HepG2 (cell line): Measurements from ENCODE around the gene RNF208. TPM values are rescaled to one million over a fixed set of nuclear protein-coding genes. Genes with fewer than 3 reads are reported as not detected.

ENCODE experiments used
- ARID2 ChIP-seq: sonication (generic); formaldehyde crosslinking; IDR thresholded peaks from 2 replicates; pipeline ENCODE4 v1.8.1; 2022; ENCODE audit warnings: mild to moderate bottlenecking, missing genetic modification reagents, borderline replicate concordance
- ARNT2 ChIP-seq: sonication (generic); formaldehyde crosslinking; IDR thresholded peaks from 2 replicates; pipeline ENCODE4 v1.8.0; 2022; ENCODE audit warnings: mild to moderate bottlenecking, low read depth, missing genetic modification reagents, moderate library complexity
- EHMT2 ChIP-seq: fragments of 200-600 bp; sonication (generic); IDR thresholded peaks from 2 replicates; pipeline ENCODE4 v1.7.0; 2017; ENCODE audit warnings: antibody characterized with exemption, low read depth, low read length, borderline replicate concordance
- FOXA3 ChIP-seq: IDR thresholded peaks from 2 replicates; pipeline ENCODE4 v1.6.1; 2016; ENCODE audit warnings: missing genetic modification reagents, missing compliant biosample characterization
- GLMP ChIP-seq: sonication (generic); formaldehyde crosslinking; IDR thresholded peaks from 2 replicates; pipeline ENCODE4 v1.9.0; 2021; ENCODE audit warnings: missing genetic modification reagents, mild to moderate bottlenecking, borderline replicate concordance
- GTF3A ChIP-seq: sonication (generic); formaldehyde crosslinking; conservative IDR thresholded peaks from 2 replicates; pipeline ENCODE4 v1.4.0; 2020; ENCODE audit warnings: mild to moderate bottlenecking, missing genetic modification reagents
- HBP1 ChIP-seq: IDR thresholded peaks from 2 replicates; pipeline ENCODE4 v1.6.1; 2016; ENCODE audit warnings: low read depth, control low read depth
- HNF4G ChIP-seq, 2 experiments: sonication (generic) in 1 of 2; formaldehyde crosslinking in 1 of 2; IDR thresholded peaks; 2 replicates each; pipeline versions ENCODE4 v1.4.0 to v1.6.1; 2011 to 2020; ENCODE audit warnings: borderline replicate concordance in 2 of 2, low read depth in 2 of 2, mild to moderate bottlenecking in 2 of 2, low read length in 1 of 2, missing genetic modification reagents in 1 of 2, moderate library complexity in 1 of 2
- IRF2 ChIP-seq: IDR thresholded peaks from 2 replicates; pipeline ENCODE4 v1.6.1; 2018; ENCODE audit warnings: missing genetic modification reagents, missing compliant biosample characterization
- MXI1 ChIP-seq: IDR thresholded peaks from 3 replicates; pipeline ENCODE4 v1.6.1; 2012; ENCODE audit warnings: low read depth, low read length, inconsistent platforms, borderline replicate concordance
- NFKBIZ ChIP-seq: IDR thresholded peaks from 2 replicates; pipeline ENCODE4 v1.6.1; 2018; ENCODE audit warnings: missing genetic modification reagents, missing compliant biosample characterization
- RBM22 ChIP-seq: fragments of 200-400 bp; formaldehyde crosslinking; optimal IDR thresholded peaks from 2 replicates; pipeline ENCODE3; 2017; ENCODE audit warnings: mild to moderate bottlenecking, low read length, moderate library complexity
- SP4 ChIP-seq: sonication (generic); formaldehyde crosslinking; IDR thresholded peaks from 2 replicates; pipeline ENCODE4 v1.8.1; 2023; ENCODE audit warnings: mild to moderate bottlenecking, missing genetic modification reagents
- ZIK1 ChIP-seq: sonication (generic); formaldehyde crosslinking; IDR thresholded peaks from 2 replicates; pipeline ENCODE4 v1.5.0; 2020; ENCODE audit warnings: mild to moderate bottlenecking, low read depth, missing genetic modification reagents, borderline replicate concordance
- ZNF17 ChIP-seq: sonication (generic); formaldehyde crosslinking; IDR thresholded peaks from 2 replicates; pipeline ENCODE4 v1.5.0; 2020; ENCODE audit warnings: mild to moderate bottlenecking, missing genetic modification reagents
- ZNF558 ChIP-seq: sonication (generic); formaldehyde crosslinking; IDR thresholded peaks from 2 replicates; pipeline ENCODE4 v1.9.0; 2022; ENCODE audit warnings: mild to moderate bottlenecking, missing genetic modification reagents, borderline replicate concordance
- ZNF572 ChIP-seq: sonication (generic); formaldehyde crosslinking; IDR thresholded peaks from 2 replicates; pipeline ENCODE4 v1.5.1; 2020; ENCODE audit warnings: mild to moderate bottlenecking, missing genetic modification reagents
- ZNF597 ChIP-seq: sonication (generic); formaldehyde crosslinking; IDR thresholded peaks from 2 replicates; pipeline ENCODE4 v1.5.0; 2020; ENCODE audit warnings: missing genetic modification reagents
- polyA plus RNA-seq, 8 experiments: library from polyadenylated mRNA; depleted of rRNA in 3 of 8; stranded (reverse) in 7 of 8; unstranded in 1 of 8; fragments of >200 nt; fragmentation: Illumina TruSeq in 4 of 8; extraction: Trizol in 4 of 8; gene quantifications; 2 replicates each; pipeline versions ENCODE4 v1.2.1 to v1.2.3, GENCODE V29; 2011 to 2016; ENCODE audit warnings: low read depth in 4 of 8, missing spikeins in 1 of 8, mixed read lengths in 1 of 8; ENCODE audit not compliant: insufficient read depth in 1 of 8
- total RNA-seq, 5 experiments: library from RNA; depleted of rRNA; stranded (reverse); fragments of >200 nt; fragmentation: Illumina TruSeq; extraction: Trizol; gene quantifications; 2 replicates each; pipeline ENCODE4 v1.2.3, GENCODE V29; 2016; ENCODE audit warnings: low read depth in 1 of 5
- TF ChIP-seq, protein P1 (sequence below): sonication (generic); formaldehyde crosslinking; IDR thresholded peaks from 2 replicates; pipeline ENCODE4 v1.8.1; 2022; ENCODE audit warnings: low read depth, mild to moderate bottlenecking, missing genetic modification reagents
- TF ChIP-seq, protein P2 (sequence below): sonication (generic); formaldehyde crosslinking; IDR thresholded peaks from 2 replicates; pipeline ENCODE4 v1.8.0; 2022; ENCODE audit warnings: mild to moderate bottlenecking, missing genetic modification reagents; ENCODE audit not compliant: insufficient replicate concordance

The RNF208 gene
- total and polyA plus RNA-seq, 2 of the 13 experiments (the other 11 are each of a cell fraction or from before 2014, with no cell fraction given): 1.6 to 2.1 TPM

DNA sequence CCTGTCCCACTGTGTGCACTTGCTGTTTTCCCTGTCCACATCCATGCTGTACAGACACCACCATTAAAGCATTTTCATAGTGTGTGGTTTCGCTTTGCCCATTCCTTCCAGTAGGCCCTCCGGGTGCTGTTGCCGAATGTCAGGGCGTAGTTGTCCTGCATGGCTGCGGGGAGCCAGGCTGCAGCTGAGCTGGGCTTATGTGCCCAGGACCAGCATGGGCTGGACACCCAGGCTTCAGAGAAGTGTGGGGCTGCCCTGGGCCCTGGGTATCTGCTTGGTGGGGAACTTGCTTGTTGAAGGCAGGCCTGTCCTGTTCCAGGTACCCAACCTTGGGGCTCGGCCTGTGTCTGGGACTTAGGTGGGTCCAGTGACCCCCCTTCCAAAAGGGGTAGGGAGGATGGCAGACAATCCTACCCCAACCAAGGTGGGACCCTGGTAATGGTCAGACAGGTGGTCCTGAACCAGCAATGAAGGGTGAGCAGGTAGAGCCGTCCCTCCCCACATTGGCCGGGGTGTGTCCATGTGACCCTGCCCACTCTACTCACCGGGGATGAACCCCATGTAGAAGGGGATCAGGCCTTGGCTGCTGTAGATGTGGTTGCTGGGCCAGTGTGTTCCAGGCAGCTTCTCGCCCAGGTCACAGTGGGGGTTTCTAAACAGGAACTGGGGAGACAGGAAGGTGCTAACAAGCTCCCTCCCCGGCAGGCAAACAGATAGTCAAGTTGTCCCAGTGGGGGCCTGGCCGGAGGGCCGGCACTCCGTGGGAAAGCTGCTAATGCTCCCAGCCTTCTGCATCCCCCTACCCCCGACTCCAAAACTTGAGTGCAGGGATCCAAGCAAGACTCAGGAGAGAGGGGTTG, 21.8 kb upstream of the RNF208 start (continued):
- TF ChIP-seq GLMP (CRISPR knock-in tag) (no peak), ZNF558 (no peak), ZNF572 (CRISPR knock-in tag) (no peak), GTF3A (CRISPR knock-in tag) (0 out of 2 replicates have a peak, but pooled peaks have one; percentile 41), HBP1 (CRISPR knock-in tag) (no peak), RBM22 (peak; percentile 95), MXI1 (no peak), HNF4G (IDR thresholded peaks at IDR 0.05; ENCODE audit: borderline replicate concordance, low read depth, low read length) (no peak), HNF4G (CRISPR knock-in tag; IDR thresholded peaks at IDR 0.05; ENCODE audit: borderline replicate concordance, low read depth) (no peak), ZIK1 (no peak), ARNT2 (CRISPR knock-in tag) (no peak), IRF2 (CRISPR knock-in tag) (0 out of 2 replicates have a peak, but pooled peaks have one; percentile 13), ZNF17 (CRISPR knock-in tag) (no peak), ARID2 (no peak), NFKBIZ (CRISPR knock-in tag) (no peak), SP4 (CRISPR knock-in tag) (no peak), ZNF597 (CRISPR knock-in tag) (no peak), FOXA3 (CRISPR knock-in tag) (no peak), EHMT2 (no peak)
- TF ChIP-seq, protein P1, sequence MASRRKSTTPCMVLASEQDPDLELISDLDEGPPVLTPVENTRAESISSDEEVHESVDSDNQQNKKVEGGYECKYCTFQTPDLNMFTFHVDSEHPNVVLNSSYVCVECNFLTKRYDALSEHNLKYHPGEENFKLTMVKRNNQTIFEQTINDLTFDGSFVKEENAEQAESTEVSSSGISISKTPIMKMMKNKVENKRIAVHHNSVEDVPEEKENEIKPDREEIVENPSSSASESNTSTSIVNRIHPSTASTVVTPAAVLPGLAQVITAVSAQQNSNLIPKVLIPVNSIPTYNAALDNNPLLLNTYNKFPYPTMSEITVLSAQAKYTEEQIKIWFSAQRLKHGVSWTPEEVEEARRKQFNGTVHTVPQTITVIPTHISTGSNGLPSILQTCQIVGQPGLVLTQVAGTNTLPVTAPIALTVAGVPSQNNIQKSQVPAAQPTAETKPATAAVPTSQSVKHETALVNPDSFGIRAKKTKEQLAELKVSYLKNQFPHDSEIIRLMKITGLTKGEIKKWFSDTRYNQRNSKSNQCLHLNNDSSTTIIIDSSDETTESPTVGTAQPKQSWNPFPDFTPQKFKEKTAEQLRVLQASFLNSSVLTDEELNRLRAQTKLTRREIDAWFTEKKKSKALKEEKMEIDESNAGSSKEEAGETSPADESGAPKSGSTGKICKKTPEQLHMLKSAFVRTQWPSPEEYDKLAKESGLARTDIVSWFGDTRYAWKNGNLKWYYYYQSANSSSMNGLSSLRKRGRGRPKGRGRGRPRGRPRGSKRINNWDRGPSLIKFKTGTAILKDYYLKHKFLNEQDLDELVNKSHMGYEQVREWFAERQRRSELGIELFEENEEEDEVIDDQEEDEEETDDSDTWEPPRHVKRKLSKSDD: no peak
- TF ChIP-seq, protein P2, sequence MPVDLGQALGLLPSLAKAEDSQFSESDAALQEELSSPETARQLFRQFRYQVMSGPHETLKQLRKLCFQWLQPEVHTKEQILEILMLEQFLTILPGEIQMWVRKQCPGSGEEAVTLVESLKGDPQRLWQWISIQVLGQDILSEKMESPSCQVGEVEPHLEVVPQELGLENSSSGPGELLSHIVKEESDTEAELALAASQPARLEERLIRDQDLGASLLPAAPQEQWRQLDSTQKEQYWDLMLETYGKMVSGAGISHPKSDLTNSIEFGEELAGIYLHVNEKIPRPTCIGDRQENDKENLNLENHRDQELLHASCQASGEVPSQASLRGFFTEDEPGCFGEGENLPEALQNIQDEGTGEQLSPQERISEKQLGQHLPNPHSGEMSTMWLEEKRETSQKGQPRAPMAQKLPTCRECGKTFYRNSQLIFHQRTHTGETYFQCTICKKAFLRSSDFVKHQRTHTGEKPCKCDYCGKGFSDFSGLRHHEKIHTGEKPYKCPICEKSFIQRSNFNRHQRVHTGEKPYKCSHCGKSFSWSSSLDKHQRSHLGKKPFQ (CRISPR knock-in tag): no peak
